Vagina (tissue), 2 donors: ENCODE measurements around the gene KCTD1.

Source experiments
- POLR2A ChIP-seq, 2 donors: fragments of 450-650 bp; IDR thresholded peaks; one replicate each; pipeline ENCODE4 v1.6.1; 2017; ENCODE audit warnings: antibody characterized with exemption in 2 of 2, mild to moderate bottlenecking in 2 of 2, moderate library complexity in 2 of 2
- POLR2AphosphoS5 ChIP-seq, 2 donors: sonication (generic); formaldehyde crosslinking; IDR thresholded peaks; one replicate each; pipeline ENCODE4 v1.9.0; 2017; ENCODE audit warnings: antibody characterized with exemption in 2 of 2, mild to moderate bottlenecking in 2 of 2, low read depth in 1 of 2; ENCODE audit not compliant: insufficient read depth in 1 of 2
- TF ChIP-seq, protein P1 (sequence below), 3 experiments: fragments of 450-650 bp in 2 of 3; fragments of 200-600 bp in 1 of 3; sonication (generic) in 1 of 3; IDR thresholded peaks; one replicate each; pipeline ENCODE4 v1.5.1; 2017 to 2019; ENCODE audit warnings: antibody characterized with exemption in 3 of 3, mild to moderate bottlenecking in 2 of 3, moderate library complexity in 2 of 3

DNA sequence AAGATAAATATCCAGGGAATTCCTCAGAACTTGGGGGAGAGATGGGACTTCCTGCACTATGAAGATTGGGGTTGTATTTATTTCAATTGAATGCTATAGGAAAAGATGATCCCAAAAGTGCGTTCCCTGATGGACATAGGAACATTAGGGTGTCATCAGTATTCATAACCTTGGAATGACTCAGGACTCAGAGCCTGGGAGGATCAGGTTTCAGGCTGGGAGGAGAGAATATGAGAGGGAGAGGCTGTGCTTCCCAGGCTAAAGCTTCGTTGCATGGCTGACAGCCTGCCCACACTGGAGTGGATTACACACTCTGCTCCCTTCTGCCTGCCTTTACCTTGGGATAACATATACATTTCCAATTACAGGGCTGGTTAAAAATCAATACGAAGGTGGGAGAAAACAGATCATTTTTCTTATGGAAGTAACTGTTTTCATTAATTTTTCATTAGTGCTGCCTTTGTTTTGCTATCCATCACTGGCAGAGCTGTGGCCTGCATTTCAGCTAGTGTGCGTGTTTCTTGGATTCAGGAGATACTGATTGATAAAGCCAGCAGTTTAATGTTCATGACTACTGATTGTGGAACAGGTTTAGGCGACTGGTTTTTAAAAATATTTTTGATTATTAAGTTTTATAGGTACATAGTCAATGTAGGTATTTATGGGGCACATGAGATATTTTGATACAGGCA lies 118.7 kb downstream of the KCTD1 start:
- TF ChIP-seq, protein P1, sequence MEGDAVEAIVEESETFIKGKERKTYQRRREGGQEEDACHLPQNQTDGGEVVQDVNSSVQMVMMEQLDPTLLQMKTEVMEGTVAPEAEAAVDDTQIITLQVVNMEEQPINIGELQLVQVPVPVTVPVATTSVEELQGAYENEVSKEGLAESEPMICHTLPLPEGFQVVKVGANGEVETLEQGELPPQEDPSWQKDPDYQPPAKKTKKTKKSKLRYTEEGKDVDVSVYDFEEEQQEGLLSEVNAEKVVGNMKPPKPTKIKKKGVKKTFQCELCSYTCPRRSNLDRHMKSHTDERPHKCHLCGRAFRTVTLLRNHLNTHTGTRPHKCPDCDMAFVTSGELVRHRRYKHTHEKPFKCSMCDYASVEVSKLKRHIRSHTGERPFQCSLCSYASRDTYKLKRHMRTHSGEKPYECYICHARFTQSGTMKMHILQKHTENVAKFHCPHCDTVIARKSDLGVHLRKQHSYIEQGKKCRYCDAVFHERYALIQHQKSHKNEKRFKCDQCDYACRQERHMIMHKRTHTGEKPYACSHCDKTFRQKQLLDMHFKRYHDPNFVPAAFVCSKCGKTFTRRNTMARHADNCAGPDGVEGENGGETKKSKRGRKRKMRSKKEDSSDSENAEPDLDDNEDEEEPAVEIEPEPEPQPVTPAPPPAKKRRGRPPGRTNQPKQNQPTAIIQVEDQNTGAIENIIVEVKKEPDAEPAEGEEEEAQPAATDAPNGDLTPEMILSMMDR (IDR thresholded peaks at IDR 0.05): no peak
- TF ChIP-seq POLR2AphosphoS5 (IDR thresholded peaks at IDR 0.05; ENCODE audit: insufficient read depth in 1 of 2, low read depth in 1 of 2): no peak
- no peak for TF ChIP-seq POLR2A (IDR thresholded peaks at IDR 0.05)
